A673 (cell line): ENCODE results near the gene MAB21L4. TPM values are rescaled to one million over a fixed set of nuclear protein-coding genes. Genes with fewer than 3 reads are reported as not detected.

Experiments used
- BruUV-seq: library from RNA; stranded (reverse); fragments of 400-500 nt; replicated peaks from 2 replicates; lab custom pipeline; 2021; lab: Mats Ljungman, UMichigan
- CTCF ChIA-PET: fragments of 300-600 bp; sonication (Branson Sonifier 250); formaldehyde crosslinking; loops from one replicate; lab custom pipeline; 2022; ENCODE audit warnings: antibody characterized with exemption; lab: Charles Lee
- POLR2A ChIA-PET: fragments of 300-600 bp; sonication (Branson Sonifier 250); formaldehyde crosslinking; loops from one replicate; lab custom pipeline; 2022; ENCODE audit warnings: antibody characterized with exemption; ENCODE audit not compliant: low non-redundant PET; lab: Charles Lee
- DNase-seq: peaks from one replicate; pipeline ENCODE4 v3.0.0-alpha.2; 2015; ENCODE audit warnings: low spot score
- H3K27ac ChIP-seq: fragments of 200-600 bp; sonication (generic); 2 replicates; pipeline ENCODE4 v1.5.1; 2016; ENCODE audit warnings: mixed run types, low read depth, mild to moderate bottlenecking, mixed read lengths, antibody characterized with exemption, low read length; ENCODE audit not compliant: poor library complexity, severe bottlenecking
- H3K27me3 ChIP-seq: fragments of 200-600 bp; sonication (generic); replicated peaks from 2 replicates; pipeline ENCODE4 v1.6.1; 2017; ENCODE audit warnings: mixed run types, low read depth, mild to moderate bottlenecking, mixed read lengths, antibody characterized with exemption, low read length; ENCODE audit not compliant: insufficient read depth, poor library complexity
- H3K36me3 ChIP-seq: fragments of 200-600 bp; sonication (generic); 2 replicates; pipeline ENCODE4 v1.6.1; 2016; ENCODE audit warnings: mixed run types, mild to moderate bottlenecking, mixed read lengths, antibody characterized with exemption, low read length; ENCODE audit not compliant: insufficient read depth, poor library complexity, severe bottlenecking
- H3K4me1 ChIP-seq: fragments of 200-600 bp; sonication (generic); 2 replicates; pipeline ENCODE4 v1.6.1; 2017; ENCODE audit warnings: mixed run types, mild to moderate bottlenecking, mixed read lengths, antibody characterized with exemption, low read length; ENCODE audit not compliant: insufficient read depth, poor library complexity, severe bottlenecking
- H3K4me3 ChIP-seq: fragments of 200-600 bp; sonication (generic); 2 replicates; pipeline ENCODE4 v1.5.1; 2016; ENCODE audit warnings: low read depth, mixed run types, mild to moderate bottlenecking, mixed read lengths, low read length; ENCODE audit not compliant: poor library complexity, severe bottlenecking
- H3K9me3 ChIP-seq: fragments of 200-600 bp; sonication (generic); 2 replicates; pipeline ENCODE4 v1.6.1; 2016; ENCODE audit warnings: mixed run types, low read depth, mild to moderate bottlenecking, mixed read lengths, antibody characterized with exemption, low read length; ENCODE audit not compliant: poor library complexity, severe bottlenecking
- EZH2 ChIP-seq: fragments of 200-600 bp; sonication (generic); IDR thresholded peaks from 2 replicates; pipeline ENCODE4 v1.6.1; 2017; ENCODE audit warnings: borderline replicate concordance, low read depth, mild to moderate bottlenecking, mixed read lengths, antibody characterized with exemption, low read length; ENCODE audit not compliant: poor library complexity, severe bottlenecking
- intact Hi-C: fragments of 100-400 bp; cut with micrococcal nuclease; formaldehyde crosslinking; loops from one replicate; pipeline ENCODE4 v1.10.0; 2022; ENCODE audit not compliant: unreplicated experiment
- total RNA-seq: library from RNA; stranded (reverse); gene quantifications from 2 replicates; pipeline ENCODE4 v1.2.3, GENCODE V29; 2021
- TF ChIP-seq, protein P1 (sequence below): fragments of 300-800, 200-600 bp; sonication (generic); conservative IDR thresholded peaks from 2 replicates; pipeline ENCODE4 v1.5.1; 2017; ENCODE audit warnings: low read depth, mild to moderate bottlenecking, antibody characterized with exemption, low read length, moderate library complexity, mixed read lengths

The MAB21L4 gene
- total RNA-seq, 1 experiment from 2014 or later, result not detected

DNA sequence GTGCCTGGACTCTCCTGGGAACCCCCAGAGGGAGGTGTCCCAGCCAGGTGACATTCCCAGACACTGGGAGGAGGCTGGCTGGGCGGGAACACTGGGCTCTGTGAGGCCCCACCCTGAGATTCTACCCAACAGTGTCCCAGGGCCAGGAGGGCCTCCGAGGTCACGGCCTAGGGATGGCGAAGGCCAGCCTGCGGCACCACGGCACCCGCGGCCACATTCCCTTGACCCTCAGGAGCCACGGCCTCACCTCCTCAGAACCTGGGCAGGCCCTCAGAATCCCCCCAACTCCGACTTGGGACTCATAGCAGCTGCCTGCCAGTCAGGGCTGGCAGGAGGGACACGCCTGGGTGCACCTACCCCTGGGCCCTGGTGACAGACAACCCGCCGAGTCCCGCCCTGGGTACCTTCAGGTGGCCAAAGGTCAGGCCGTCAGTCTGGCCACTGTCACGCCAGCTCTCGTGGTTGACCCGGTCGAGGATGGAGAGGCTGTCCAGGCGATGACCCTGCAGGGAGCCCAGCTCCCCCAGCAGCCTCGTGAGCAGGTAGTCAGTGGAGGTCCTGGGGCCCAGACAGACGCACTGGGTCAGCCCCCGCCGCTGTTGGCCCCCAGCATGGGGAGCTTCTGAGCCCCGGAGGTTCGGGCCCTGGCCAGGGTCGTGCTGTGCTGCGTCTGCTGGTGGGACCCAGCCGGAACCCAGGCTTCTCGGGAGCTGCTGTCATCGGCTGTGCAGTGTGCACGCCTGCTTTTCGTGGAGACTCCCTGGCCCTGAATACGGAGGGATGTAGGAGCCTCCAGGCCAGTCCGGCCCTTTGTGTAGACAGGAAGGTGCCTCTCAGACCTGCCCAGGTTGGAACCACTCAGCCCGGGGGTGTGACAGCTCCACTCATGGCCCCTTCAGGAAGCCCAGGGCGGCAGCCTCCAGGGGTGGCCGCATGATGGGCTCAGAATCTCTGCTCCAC lies 6.1 kb downstream of the MAB21L4 start:
- H3K27me3 ChIP-seq, result no peaks in the 10 kb centered on the region
- no peak for DNase-seq
- H3K36me3 ChIP-seq, result no peaks in the 10 kb centered on the region
- no peak overlapping the region for H3K4me3 ChIP-seq
- no TSS peak for BruUV-seq
- TF ChIP-seq, protein P1, sequence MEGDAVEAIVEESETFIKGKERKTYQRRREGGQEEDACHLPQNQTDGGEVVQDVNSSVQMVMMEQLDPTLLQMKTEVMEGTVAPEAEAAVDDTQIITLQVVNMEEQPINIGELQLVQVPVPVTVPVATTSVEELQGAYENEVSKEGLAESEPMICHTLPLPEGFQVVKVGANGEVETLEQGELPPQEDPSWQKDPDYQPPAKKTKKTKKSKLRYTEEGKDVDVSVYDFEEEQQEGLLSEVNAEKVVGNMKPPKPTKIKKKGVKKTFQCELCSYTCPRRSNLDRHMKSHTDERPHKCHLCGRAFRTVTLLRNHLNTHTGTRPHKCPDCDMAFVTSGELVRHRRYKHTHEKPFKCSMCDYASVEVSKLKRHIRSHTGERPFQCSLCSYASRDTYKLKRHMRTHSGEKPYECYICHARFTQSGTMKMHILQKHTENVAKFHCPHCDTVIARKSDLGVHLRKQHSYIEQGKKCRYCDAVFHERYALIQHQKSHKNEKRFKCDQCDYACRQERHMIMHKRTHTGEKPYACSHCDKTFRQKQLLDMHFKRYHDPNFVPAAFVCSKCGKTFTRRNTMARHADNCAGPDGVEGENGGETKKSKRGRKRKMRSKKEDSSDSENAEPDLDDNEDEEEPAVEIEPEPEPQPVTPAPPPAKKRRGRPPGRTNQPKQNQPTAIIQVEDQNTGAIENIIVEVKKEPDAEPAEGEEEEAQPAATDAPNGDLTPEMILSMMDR, result no peak
- no peak for TF ChIP-seq EZH2
- POLR2A ChIA-PET, result no interaction called here
- H3K9me3 ChIP-seq, result no peaks in the 10 kb centered on the region
- CTCF ChIA-PET, result no interaction called here
- H3K27ac ChIP-seq, result no peak overlapping the region
- intact Hi-C loops, result no loop called here
- H3K4me1 ChIP-seq, result no peaks in the 10 kb centered on the region

DNA sequence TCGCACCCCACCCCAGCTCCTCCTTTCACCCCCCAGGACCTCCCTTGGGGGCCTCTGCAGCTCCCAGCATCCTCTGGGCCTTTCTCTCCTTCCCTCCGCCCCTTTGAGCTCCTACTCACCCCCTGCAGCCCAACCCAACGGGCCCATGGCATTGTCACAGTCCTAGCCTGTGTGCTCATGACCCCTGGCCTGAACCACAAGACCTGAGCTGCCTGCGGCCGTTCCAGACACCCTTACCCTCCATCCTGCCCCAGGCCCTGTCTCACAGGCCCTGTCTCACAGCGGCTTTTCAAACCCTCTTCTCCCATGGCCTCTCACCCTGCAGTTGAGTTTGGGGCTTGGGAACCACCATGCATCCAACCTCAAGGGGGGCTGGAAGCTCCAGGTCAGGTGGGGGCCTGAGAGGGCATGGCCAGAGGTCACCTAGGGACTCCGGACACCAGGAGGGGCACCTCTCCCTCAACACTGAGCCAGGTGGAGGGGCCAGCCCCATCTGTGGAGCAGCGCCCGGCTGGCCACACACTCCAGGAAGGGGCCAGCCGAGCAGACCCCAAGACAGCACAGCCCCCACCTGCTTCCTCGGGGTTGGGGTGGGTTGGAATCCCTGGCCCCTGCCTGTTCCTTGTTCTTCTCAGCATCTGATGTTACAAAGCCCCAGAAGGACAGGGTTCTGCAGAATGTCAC lies 6.9 kb downstream of the MAB21L4 start:
- no peaks in the 10 kb centered on the region for H3K27me3 ChIP-seq
- TF ChIP-seq, protein P1, result no peak
- no peak for TF ChIP-seq EZH2
- no peak overlapping the region for H3K4me3 ChIP-seq
- no peak for DNase-seq
- no TSS peak for BruUV-seq
- no peaks in the 10 kb centered on the region for H3K36me3 ChIP-seq
- no peaks in the 10 kb centered on the region for H3K9me3 ChIP-seq
- POLR2A ChIA-PET, result no interaction called here
- intact Hi-C loops, result no loop called here
- H3K27ac ChIP-seq, result no peak overlapping the region
- CTCF ChIA-PET, result no interaction called here
- no peaks in the 10 kb centered on the region for H3K4me1 ChIP-seq

DNA sequence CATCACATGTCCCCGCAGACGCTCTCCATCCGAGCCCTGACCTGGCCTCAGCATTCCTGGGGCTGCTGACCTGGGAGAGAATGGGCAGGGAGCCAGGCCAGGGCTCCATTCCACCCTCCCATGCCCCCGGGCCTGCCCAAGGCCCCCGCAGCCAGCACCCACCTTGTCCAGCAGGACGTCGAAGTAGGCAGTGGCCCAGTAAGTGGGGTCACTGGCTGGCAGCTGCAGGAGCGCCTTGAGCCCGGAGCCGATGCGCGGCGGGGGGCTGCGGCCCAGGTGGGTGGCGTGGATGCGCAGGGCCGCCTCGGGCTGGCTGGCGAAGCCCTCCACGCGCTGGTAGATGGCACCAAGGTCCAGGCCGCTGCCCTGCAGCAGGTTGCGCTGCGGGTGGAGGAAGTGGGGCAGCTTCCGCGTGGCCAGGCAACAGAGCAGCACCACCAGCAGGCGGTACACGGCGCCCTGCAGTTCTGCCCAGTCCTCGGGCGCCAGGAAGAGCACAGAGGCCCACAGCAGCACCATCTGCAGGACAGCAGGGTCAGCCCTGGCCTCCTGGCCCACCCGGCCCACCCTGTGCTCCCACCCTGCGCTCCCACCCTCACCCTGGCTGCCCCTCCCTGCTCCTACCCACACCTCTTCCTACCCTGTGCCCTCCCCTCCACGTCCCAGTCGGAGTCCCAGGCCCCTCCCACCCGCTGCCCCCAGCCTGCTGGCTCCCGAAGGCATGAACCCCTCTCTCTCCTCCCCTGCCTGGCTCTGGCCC lies 7.6 kb downstream of the MAB21L4 start:
- H3K9me3 ChIP-seq, result no peaks in the 10 kb centered on the region
- H3K36me3 ChIP-seq, result no peaks in the 10 kb centered on the region
- CTCF ChIA-PET, result no interaction called here
- TF ChIP-seq, protein P1, result no peak
- no peaks in the 10 kb centered on the region for H3K27me3 ChIP-seq
- no peak overlapping the region for H3K4me3 ChIP-seq
- intact Hi-C loops, result no loop called here
- POLR2A ChIA-PET, result no interaction called here
- DNase-seq, result no peak
- H3K27ac ChIP-seq, result no peak overlapping the region
- no TSS peak for BruUV-seq
- H3K4me1 ChIP-seq, result no peaks in the 10 kb centered on the region
